GM19328 (cell line): ENCODE data around the gene OMA1.
"Not testable (repeated sequence)": the region's sequence is repeated elsewhere in the genome, so short reads cannot be mapped to it uniquely, and the experiment has no call there.

Source experiments
- ATAC-seq: cut with Tn5 transposase; IDR thresholded peaks from one replicate; pipeline ENCODE4 v1.9.1; 2021; ENCODE audit warnings: mild to moderate bottlenecking, moderate library complexity; ENCODE audit not compliant: unreplicated experiment

Gene OMA1

GRCh38 chr1:58574816-58575215 lies 28.3 kb upstream of the OMA1 start:
- ATAC-seq = no peak

GRCh38 chr1:58573705-58574591 lies 27.4 kb upstream of the OMA1 start:
- ATAC-seq = peak; percentile 95

GRCh38 chr1:58573138-58573537 lies 26.6 kb upstream of the OMA1 start:
- no peak for ATAC-seq

GRCh38 chr1:58572690-58573089 lies 26.2 kb upstream of the OMA1 start:
- no peak for ATAC-seq

GRCh38 chr1:58571616-58572015 lies 25.1 kb upstream of the OMA1 start:
- no peak for ATAC-seq

GRCh38 chr1:58570817-58571216 lies 24.3 kb upstream of the OMA1 start:
- no peak for ATAC-seq

- no peak for ATAC-seq
Measured at GRCh38 chr1:58570094-58570493, 23.6 kb upstream of the OMA1 start.

GRCh38 chr1:58568911-58569310 lies 22.4 kb upstream of the OMA1 start:
- ATAC-seq = no peak

GRCh38 chr1:58568271-58568860 lies 21.8 kb upstream of the OMA1 start:
- no peak for ATAC-seq

- ATAC-seq = no peak
Measured at GRCh38 chr1:58566339-58566738, 19.8 kb upstream of the OMA1 start.

- ATAC-seq = not testable (repeated sequence)
Measured at GRCh38 chr1:58563715-58564114, 17.2 kb upstream of the OMA1 start.

- ATAC-seq = no peak
Measured at GRCh38 chr1:58561633-58562032, 15.1 kb upstream of the OMA1 start.

- no peak for ATAC-seq
Measured at GRCh38 chr1:58555393-58555792, 8.9 kb upstream of the OMA1 start.

- ATAC-seq = no peak
Measured at GRCh38 chr1:58551186-58552140, 4.9 kb upstream of the OMA1 start.

- ATAC-seq = not testable (repeated sequence)
Measured at GRCh38 chr1:58549291-58549690, 2.8 kb upstream of the OMA1 start.

- no peak for ATAC-seq
Measured at GRCh38 chr1:58548371-58548770, 1.8 kb upstream of the OMA1 start.

- ATAC-seq = peak; percentile 50
Measured at GRCh38 chr1:58545591-58546519, 671 bp downstream of the OMA1 start.

- ATAC-seq = no peak
Measured at GRCh38 chr1:58543260-58543659, 3.3 kb downstream of the OMA1 start.

GRCh38 chr1:58539553-58539952 lies 7.0 kb downstream of the OMA1 start:
- ATAC-seq = no peak

- no peak for ATAC-seq
Measured at GRCh38 chr1:58538821-58539220, 7.7 kb downstream of the OMA1 start.
